A673 (cell line): ENCODE data around the gene ZNF277. TPM values are rescaled to one million over a fixed set of nuclear protein-coding genes. Genes with fewer than 3 reads are reported as not detected.

Experiments used
- BruUV-seq: library from RNA; stranded (reverse); fragments of 400-500 nt; replicated peaks from 2 replicates; lab custom pipeline; 2021; lab: Mats Ljungman, UMichigan
- CTCF ChIA-PET: fragments of 300-600 bp; sonication (Branson Sonifier 250); formaldehyde crosslinking; loops from one replicate; lab custom pipeline; 2022; ENCODE audit warnings: antibody characterized with exemption; lab: Charles Lee
- POLR2A ChIA-PET: fragments of 300-600 bp; sonication (Branson Sonifier 250); formaldehyde crosslinking; loops from one replicate; lab custom pipeline; 2022; ENCODE audit warnings: antibody characterized with exemption; ENCODE audit not compliant: low non-redundant PET; lab: Charles Lee
- DNase-seq: peaks from one replicate; pipeline ENCODE4 v3.0.0-alpha.2; 2015; ENCODE audit warnings: low spot score
- H3K27ac ChIP-seq: fragments of 200-600 bp; sonication (generic); 2 replicates; pipeline ENCODE4 v1.5.1; 2016; ENCODE audit warnings: mixed run types, low read depth, mild to moderate bottlenecking, mixed read lengths, antibody characterized with exemption, low read length; ENCODE audit not compliant: poor library complexity, severe bottlenecking
- H3K27me3 ChIP-seq: fragments of 200-600 bp; sonication (generic); replicated peaks from 2 replicates; pipeline ENCODE4 v1.6.1; 2017; ENCODE audit warnings: mixed run types, low read depth, mild to moderate bottlenecking, mixed read lengths, antibody characterized with exemption, low read length; ENCODE audit not compliant: insufficient read depth, poor library complexity
- H3K36me3 ChIP-seq: fragments of 200-600 bp; sonication (generic); 2 replicates; pipeline ENCODE4 v1.6.1; 2016; ENCODE audit warnings: mixed run types, mild to moderate bottlenecking, mixed read lengths, antibody characterized with exemption, low read length; ENCODE audit not compliant: insufficient read depth, poor library complexity, severe bottlenecking
- H3K4me1 ChIP-seq: fragments of 200-600 bp; sonication (generic); 2 replicates; pipeline ENCODE4 v1.6.1; 2017; ENCODE audit warnings: mixed run types, mild to moderate bottlenecking, mixed read lengths, antibody characterized with exemption, low read length; ENCODE audit not compliant: insufficient read depth, poor library complexity, severe bottlenecking
- H3K4me3 ChIP-seq: fragments of 200-600 bp; sonication (generic); 2 replicates; pipeline ENCODE4 v1.5.1; 2016; ENCODE audit warnings: low read depth, mixed run types, mild to moderate bottlenecking, mixed read lengths, low read length; ENCODE audit not compliant: poor library complexity, severe bottlenecking
- H3K9me3 ChIP-seq: fragments of 200-600 bp; sonication (generic); 2 replicates; pipeline ENCODE4 v1.6.1; 2016; ENCODE audit warnings: mixed run types, low read depth, mild to moderate bottlenecking, mixed read lengths, antibody characterized with exemption, low read length; ENCODE audit not compliant: poor library complexity, severe bottlenecking
- CTCF ChIP-seq: fragments of 300-800, 200-600 bp; sonication (generic); conservative IDR thresholded peaks from 2 replicates; pipeline ENCODE4 v1.5.1; 2017; ENCODE audit warnings: low read depth, mild to moderate bottlenecking, antibody characterized with exemption, low read length, moderate library complexity, mixed read lengths
- EZH2 ChIP-seq: fragments of 200-600 bp; sonication (generic); IDR thresholded peaks from 2 replicates; pipeline ENCODE4 v1.6.1; 2017; ENCODE audit warnings: borderline replicate concordance, low read depth, mild to moderate bottlenecking, mixed read lengths, antibody characterized with exemption, low read length; ENCODE audit not compliant: poor library complexity, severe bottlenecking
- intact Hi-C: fragments of 100-400 bp; cut with micrococcal nuclease; formaldehyde crosslinking; loops from one replicate; pipeline ENCODE4 v1.10.0; 2022; ENCODE audit not compliant: unreplicated experiment
- total RNA-seq: library from RNA; stranded (reverse); gene quantifications from 2 replicates; pipeline ENCODE4 v1.2.3, GENCODE V29; 2021

ZNF277 gene
- total RNA-seq, 1 experiment from 2014 or later = 17.7 TPM

GRCh38 chr7:112334366-112334765 is 127.9 kb downstream of the ZNF277 start:
- POLR2A ChIA-PET = no interaction called here

GRCh38 chr7:112336261-112336660 is 129.8 kb downstream of the ZNF277 start:
- Histone ChIP-seq H3K4me3 (no peak overlapping the region), H3K27me3 (no peaks in the 10 kb centered on the region), H3K9me3 (no peaks in the 10 kb centered on the region), H3K27ac (no peak overlapping the region), H3K36me3 (no peaks in the 10 kb centered on the region), H3K4me1 (no peaks in the 10 kb centered on the region)
- no peak for DNase-seq
- CTCF ChIA-PET = no interaction called here
- intact Hi-C loops = no loop called here
- no TSS peak for BruUV-seq
- TF ChIP-seq EZH2 = no peak
- no peak for TF ChIP-seq CTCF
- POLR2A ChIA-PET = no interaction called here

More at GRCh38 chr7:112334366-112334765, 127.9 kb downstream of the ZNF277 start:
- H3K27me3 ChIP-seq = no peaks in the 10 kb centered on the region
- CTCF ChIA-PET = no interaction called here
- no peaks in the 10 kb centered on the region for H3K36me3 ChIP-seq
- no TSS peak for BruUV-seq
- no peaks in the 10 kb centered on the region for H3K9me3 ChIP-seq
- DNase-seq = peak; percentile 5
- intact Hi-C loops = no loop called here
- H3K4me3 ChIP-seq = no peak overlapping the region
- no peak overlapping the region for H3K27ac ChIP-seq
- no peaks in the 10 kb centered on the region for H3K4me1 ChIP-seq
- no peak for TF ChIP-seq CTCF
- no peak for TF ChIP-seq EZH2

GRCh38 chr7:112336936-112337576 is 130.6 kb downstream of the ZNF277 start:
- BruUV-seq = no TSS peak
- Histone ChIP-seq H3K4me3 (no peak overlapping the region), H3K9me3 (no peaks in the 10 kb centered on the region), H3K36me3 (no peaks in the 10 kb centered on the region), H3K4me1 (no peaks in the 10 kb centered on the region), H3K27ac (no peak overlapping the region), H3K27me3 (no peaks in the 10 kb centered on the region)
- TF ChIP-seq EZH2 (no peak), CTCF (no peak)
- no peak for DNase-seq
- intact Hi-C loops = no loop called here
- POLR2A ChIA-PET = no interaction called here
- CTCF ChIA-PET = no interaction called here
